Prostate gland (tissue), 2 donors: ENCODE results near the gene OR52I2. TPM values are rescaled to one million over a fixed set of nuclear protein-coding genes. Genes with fewer than 3 reads are reported as not detected.

Experiments used
- DNase-seq: peaks from one replicate; pipeline ENCODE4 v3.0.0-alpha.2; 2019; ENCODE audit warnings: low spot score
- H3K27ac ChIP-seq, 2 donors: fragments of 200-600 bp; sonication (generic); 2 replicates each; pipeline ENCODE4 v1.5.1; 2017 to 2019
- H3K27me3 ChIP-seq: fragments of 200-600 bp; sonication (generic); replicated peaks from 2 replicates; pipeline ENCODE4 v1.5.1; 2019; ENCODE audit not compliant: insufficient read depth
- H3K36me3 ChIP-seq, 2 donors: fragments of 200-600 bp; sonication (generic); 1 replicate in 1 of 2; 2 replicates in 1 of 2; pipeline versions ENCODE4 v1.5.1 to v1.8.1; 2017 to 2019
- H3K4me1 ChIP-seq: fragments of 200-600 bp; sonication (generic); replicated peaks from 2 replicates; pipeline ENCODE4 v1.5.1; 2019
- H3K4me3 ChIP-seq, 2 donors: fragments of 200-600 bp; sonication (generic); 2 replicates each; pipeline ENCODE4 v1.5.1; 2017 to 2019
- H3K9me3 ChIP-seq: fragments of 200-600 bp; sonication (generic); 2 replicates; pipeline ENCODE4 v1.5.1; 2017
- CTCF ChIP-seq, 4 experiments: fragments of 200-600 bp in 2 of 4; fragments of 450-650 bp in 2 of 4; sonication (generic) in 2 of 4; IDR thresholded peaks; 1 replicate in 3 of 4; 2 replicates in 1 of 4; pipeline ENCODE4 v1.5.1; 2016 to 2019; ENCODE audit warnings: antibody characterized with exemption in 4 of 4, mild to moderate bottlenecking in 2 of 4, moderate library complexity in 2 of 4
- POLR2A ChIP-seq: fragments of 450-650 bp; IDR thresholded peaks from one replicate; pipeline ENCODE4 v1.6.1; 2016; ENCODE audit warnings: antibody characterized with exemption, mild to moderate bottlenecking
- POLR2AphosphoS5 ChIP-seq: sonication (generic); formaldehyde crosslinking; IDR thresholded peaks from one replicate; pipeline ENCODE4 v1.6.1; 2017; ENCODE audit warnings: antibody characterized with exemption
- WGBS: methylation state at CpG from one replicate; pipeline ENCODE4 v1.1.5; 2018; 5-methylcytosine and 5-hydroxymethylcytosine counted together
- intact Hi-C: fragments of 100-400 bp; cut with DNase I; formaldehyde crosslinking; loops from one replicate; pipeline ENCODE4 v1.14.2; 2022
- total RNA-seq, 2 donors: library from RNA; depleted of rRNA; stranded (reverse); fragments of >200 nt; gene quantifications; one replicate each; pipeline ENCODE4 v1.1.0, GENCODE V29; 2016

The OR52I2 gene
- total RNA-seq, 2 donors from 2014 or later = not detected

GRCh38 chr11:4560467-4560866, 21.1 kb upstream of the OR52I2 start:
- no peak for TF ChIP-seq CTCF (IDR thresholded peaks at IDR 0.05)
- Histone ChIP-seq H3K4me3 (no peak overlapping the region), H3K36me3 (no peaks in the 10 kb centered on the region), H3K4me1 (peaks cover 3% of the 10 kb centered on the region), H3K9me3 (no peaks in the 10 kb centered on the region), H3K27me3 (no peaks in the 10 kb centered on the region), H3K27ac (no peak overlapping the region)
- intact Hi-C loops = no loop called here
- no peak for DNase-seq
- 44% methylated on average over 1 of the region's 1 CpG for WGBS

GRCh38 chr11:4565371-4565770, 16.2 kb upstream of the OR52I2 start:
- Histone ChIP-seq H3K27ac (no peak overlapping the region), H3K27me3 (no peaks in the 10 kb centered on the region), H3K36me3 (no peaks in the 10 kb centered on the region), H3K4me3 (no peak overlapping the region), H3K4me1 (no peaks in the 10 kb centered on the region), H3K9me3 (no peaks in the 10 kb centered on the region)
- TF ChIP-seq POLR2AphosphoS5 = no peak
- TF ChIP-seq POLR2A = no peak
- TF ChIP-seq CTCF (IDR thresholded peaks at IDR 0.05) = no peak
- no peak for DNase-seq
- 78% methylated on average over 3 of the region's 3 CpGs for WGBS
- intact Hi-C loops = no loop called here

- 94% methylated on average over 18 of the region's 18 CpGs for WGBS
- H3K9me3 ChIP-seq = no peaks in the 10 kb centered on the region
- no peaks in the 10 kb centered on the region for H3K4me1 ChIP-seq
- no peaks in the 10 kb centered on the region for H3K36me3 ChIP-seq
- intact Hi-C loops = no loop called here
- no peak overlapping the region for H3K27ac ChIP-seq
- TF ChIP-seq CTCF (IDR thresholded peaks at IDR 0.05) (no peak), POLR2AphosphoS5 (no peak), POLR2A (no peak)
- no peak for DNase-seq
- H3K4me3 ChIP-seq = no peak overlapping the region
- no peaks in the 10 kb centered on the region for H3K27me3 ChIP-seq
Measured at GRCh38 chr11:4569075-4569474, 12.5 kb upstream of the OR52I2 start.

- 52% methylated on average over 3 of the region's 3 CpGs for WGBS
- DNase-seq = no peak
Measured at GRCh38 chr11:4576880-4577279, 4.7 kb upstream of the OR52I2 start.

More at GRCh38 chr11:4576880-4577279, 4.7 kb upstream of the OR52I2 start:
- H3K27me3 ChIP-seq = no peaks in the 10 kb centered on the region
- TF ChIP-seq CTCF (IDR thresholded peaks at IDR 0.05) (no peak), POLR2AphosphoS5 (no peak), POLR2A (no peak)
- no peak overlapping the region for H3K27ac ChIP-seq
- H3K36me3 ChIP-seq = no peaks in the 10 kb centered on the region
- no peaks in the 10 kb centered on the region for H3K9me3 ChIP-seq
- no peaks in the 10 kb centered on the region for H3K4me1 ChIP-seq
- H3K4me3 ChIP-seq = no peak overlapping the region
- intact Hi-C loops = no loop called here
